ENCODE results near the gene PRRX2. TPM values are rescaled to one million over a fixed set of nuclear protein-coding genes. Genes with fewer than 3 reads are reported as not detected.

The PRRX2 gene
- total and polyA plus RNA-seq, 9 of the 15 experiments (the other 6 are each of a cell fraction or from before 2014, with no cell fraction given): 0.21 TPM; not detected in 8

- Histone ChIP-seq H3K4me2 (ENCODE audit: insufficient read depth, low read length) (no peak overlapping the region), H3K27ac (ENCODE audit: extremely low read depth, low read depth, low read length) (no peak overlapping the region), H3K9ac (ENCODE audit: insufficient read depth in 1 of 2, low read depth in 2 of 2, low read length in 2 of 2) (no peak overlapping the region), H3K4me3 (no peak overlapping the region), H3K79me2 (ENCODE audit: control insufficient read depth, insufficient read depth, low read length) (no peaks in the 10 kb centered on the region), H3K9me3 (replicated peaks; ENCODE audit: control insufficient read depth, insufficient read depth, low read depth, low read length) (no peaks in the 10 kb centered on the region), H3K4me1 (replicated peaks in 1 of 2; ENCODE audit: control insufficient read depth in 2 of 2, insufficient read depth in 2 of 2, low read length in 2 of 2) (peaks cover 4 to 36% of the 10 kb centered on the region in 2 experiments), H3K9me1 (ENCODE audit: control insufficient read depth, insufficient read depth, low read length) (no peaks in the 10 kb centered on the region), H3K27me3 (ENCODE audit: control insufficient read depth in 2 of 2, insufficient read depth in 2 of 2, low read length in 2 of 2) (peaks cover 8 to 34% of the 10 kb centered on the region in 2 experiments), H2AFZ (ENCODE audit: low read depth, low read length) (no peak overlapping the region), H3K36me3 (ENCODE audit: control insufficient read depth, insufficient read depth, low read length) (no peaks in the 10 kb centered on the region), H4K20me1 (replicated peaks; ENCODE audit: control insufficient read depth, insufficient read depth, low read length) (peaks cover 7% of the 10 kb centered on the region; the same call in 1 of the 2 replicates)
- 13% methylated on average over 5 of the region's 5 CpGs for WGBS (ENCODE audit: insufficient coverage, low coverage, missing lambda C conversion rate)
- in situ Hi-C loops (cut with MboI) (no loop called here), intact Hi-C loops (cut with micrococcal nuclease) (no loop called here)
- no TSS peak for BruUV-seq (replicated peaks)
- DNase-seq (ENCODE audit: extremely low read depth in 1 of 4, low spot score in 3 of 4) (no peak), FAIRE-seq (no peak), ATAC-seq (no peak)
- ChIA-PET CTCF (ENCODE audit: low intra/inter-chr PET ratio) (no interaction called here), POLR2A (interaction anchor here (0.6 to 1.5 kb wide), 3 partner anchors 10 to 74 kb away, joined by 3 to 4 read pairs (median 4); no protein-coding TSS in a partner anchor)
- no peak for TF ChIP-seq IRF9 (tag; IDR thresholded peaks at IDR 0.05)
- TF ChIP-seq BDP1 (IDR thresholded peaks at IDR 0.05; ENCODE audit: insufficient read depth, insufficient read length): no peak
- TF ChIP-seq SREBF1 (IDR thresholded peaks at IDR 0.05; ENCODE audit: borderline replicate concordance, low read depth, low read length): no peak
- TF ChIP-seq MYNN (IDR thresholded peaks at IDR 0.05): no peak
- TF ChIP-seq MYNN (CRISPR knock-in tag; IDR thresholded peaks at IDR 0.05): no peak
- TF ChIP-seq TCF7 (IDR thresholded peaks at IDR 0.05; ENCODE audit: borderline replicate concordance): no peak
- no peak for TF ChIP-seq UBTF (IDR thresholded peaks at IDR 0.05; ENCODE audit: borderline replicate concordance in 1 of 2, low read depth in 2 of 2, low read length in 2 of 2)
- no peak for TF ChIP-seq ZBTB9 (CRISPR knock-in tag; IDR thresholded peaks at IDR 0.05)
- TF ChIP-seq MXI1 (IDR thresholded peaks at IDR 0.05; ENCODE audit: low read depth, low read length): no peak
- TF ChIP-seq, protein P1, sequence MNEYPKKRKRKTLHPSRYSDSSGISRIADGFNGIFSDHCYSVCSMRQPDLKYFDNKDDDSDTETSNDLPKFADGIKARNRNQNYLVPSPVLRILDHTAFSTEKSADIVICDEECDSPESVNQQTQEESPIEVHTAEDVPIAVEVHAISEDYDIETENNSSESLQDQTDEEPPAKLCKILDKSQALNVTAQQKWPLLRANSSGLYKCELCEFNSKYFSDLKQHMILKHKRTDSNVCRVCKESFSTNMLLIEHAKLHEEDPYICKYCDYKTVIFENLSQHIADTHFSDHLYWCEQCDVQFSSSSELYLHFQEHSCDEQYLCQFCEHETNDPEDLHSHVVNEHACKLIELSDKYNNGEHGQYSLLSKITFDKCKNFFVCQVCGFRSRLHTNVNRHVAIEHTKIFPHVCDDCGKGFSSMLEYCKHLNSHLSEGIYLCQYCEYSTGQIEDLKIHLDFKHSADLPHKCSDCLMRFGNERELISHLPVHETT (CRISPR knock-in tag; conservative IDR thresholded peaks at IDR 0.05 in 1 of 2, IDR thresholded peaks at IDR 0.05 in 1 of 2): no peak
- TF ChIP-seq CREB3 (tag; conservative IDR thresholded peaks at IDR 0.05; ENCODE audit: low read depth): no peak
- no peak for TF ChIP-seq NCOR1 (IDR thresholded peaks at IDR 0.05)
Observed at GRCh38 chr9:129716091-129716490, 50.6 kb downstream of the PRRX2 start.

Measured in K562 (cell line).